ENCODE results near the gene USPL1. TPM values are rescaled to one million over a fixed set of nuclear protein-coding genes. Genes with fewer than 3 reads are reported as not detected.

USPL1 gene
- total RNA-seq, 1 experiment from 2014 or later = 11.8 TPM

DNA sequence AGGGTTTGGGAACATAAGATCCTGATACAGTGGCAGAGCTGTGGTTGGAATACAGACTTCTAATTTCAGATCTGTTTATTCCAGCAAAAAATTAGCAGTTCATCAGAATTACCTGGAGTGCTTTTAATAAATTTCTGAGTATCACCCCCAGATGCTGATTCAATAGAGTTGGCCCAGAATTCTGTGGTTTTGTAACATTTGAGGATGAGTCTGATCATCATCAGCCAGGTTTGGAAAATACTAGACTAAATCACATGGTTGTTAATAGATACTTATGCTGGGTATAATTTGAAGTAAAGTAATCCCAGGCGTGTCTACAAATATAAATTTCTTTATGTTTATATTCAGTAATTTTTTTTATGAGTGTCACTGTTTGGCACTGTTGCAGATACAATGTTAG, 4.8 kb downstream of the USPL1 start:
- BruUV-seq (replicated peaks) = no TSS peak
- intact Hi-C loops (cut with micrococcal nuclease) = no loop called here

DNA sequence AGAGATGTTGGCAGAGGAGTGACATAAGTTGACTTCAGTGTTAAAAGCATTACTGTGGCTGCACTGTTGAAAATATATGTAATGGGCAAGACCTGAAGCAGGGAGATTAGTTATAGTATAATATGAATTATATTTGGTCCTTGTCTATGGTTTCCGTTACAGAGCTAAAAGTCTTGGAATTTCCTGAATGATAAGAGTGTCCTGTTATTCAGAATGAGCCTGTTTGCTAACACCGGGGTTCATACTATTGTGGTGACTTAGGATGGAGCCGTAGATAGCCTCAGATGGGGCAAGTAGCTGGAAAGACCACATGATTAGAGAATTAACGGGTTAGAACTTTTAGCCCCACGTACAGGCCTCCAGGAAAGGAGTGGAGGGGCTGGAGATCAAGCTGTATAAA, 5.7 kb downstream of the USPL1 start:
- Mint-ChIP-seq H3K4me3 (ENCODE audit: unreplicated experiment) (no peak overlapping the region), H3K36me3 (ENCODE audit: insufficient read depth, unreplicated experiment) (peaks cover 57% of the 10 kb centered on the region), H3K27me3 (ENCODE audit: insufficient read depth, unreplicated experiment) (no peaks in the 10 kb centered on the region), H3K27ac (ENCODE audit: low read depth, unreplicated experiment) (no peak overlapping the region), H3K9me3 (ENCODE audit: unreplicated experiment) (no peaks in the 10 kb centered on the region), H3K4me1 (ENCODE audit: insufficient read depth, unreplicated experiment) (peaks cover 22% of the 10 kb centered on the region)
- BruUV-seq (replicated peaks) = no TSS peak
- no peak for DNase-seq (ENCODE audit: unreplicated experiment)
- intact Hi-C loops (cut with micrococcal nuclease) = no loop called here
- POLR2A ChIA-PET = no interaction called here
- CTCF ChIA-PET = interaction anchor here (1.3 kb wide), 2 partner anchors 34 to 180 kb away, joined by 4 to 5 read pairs; no protein-coding TSS in a partner anchor
- no peak for TF ChIP-seq CTCF (IDR thresholded peaks at IDR 0.05; ENCODE audit: unreplicated experiment)

More for the DNA sequence above, 4.8 kb downstream of the USPL1 start:
- H3K27me3 Mint-ChIP-seq (ENCODE audit: insufficient read depth, unreplicated experiment) = no peaks in the 10 kb centered on the region
- no peak for DNase-seq (ENCODE audit: unreplicated experiment)
- peaks cover 22% of the 10 kb centered on the region for H3K4me1 Mint-ChIP-seq (ENCODE audit: insufficient read depth, unreplicated experiment)
- no peak overlapping the region for H3K27ac Mint-ChIP-seq (ENCODE audit: low read depth, unreplicated experiment)
- no peaks in the 10 kb centered on the region for H3K9me3 Mint-ChIP-seq (ENCODE audit: unreplicated experiment)
- H3K36me3 Mint-ChIP-seq (ENCODE audit: insufficient read depth, unreplicated experiment) = peaks cover 49% of the 10 kb centered on the region
- no peak for TF ChIP-seq CTCF (IDR thresholded peaks at IDR 0.05; ENCODE audit: unreplicated experiment)
- ChIA-PET CTCF (no interaction called here), POLR2A (interaction anchor here (0.5 to 0.7 kb wide), 3 partner anchors 17 to 424 kb away, joined by 3 read pairs; no protein-coding TSS in a partner anchor)
- no peak overlapping the region for H3K4me3 Mint-ChIP-seq (ENCODE audit: unreplicated experiment)

DNA sequence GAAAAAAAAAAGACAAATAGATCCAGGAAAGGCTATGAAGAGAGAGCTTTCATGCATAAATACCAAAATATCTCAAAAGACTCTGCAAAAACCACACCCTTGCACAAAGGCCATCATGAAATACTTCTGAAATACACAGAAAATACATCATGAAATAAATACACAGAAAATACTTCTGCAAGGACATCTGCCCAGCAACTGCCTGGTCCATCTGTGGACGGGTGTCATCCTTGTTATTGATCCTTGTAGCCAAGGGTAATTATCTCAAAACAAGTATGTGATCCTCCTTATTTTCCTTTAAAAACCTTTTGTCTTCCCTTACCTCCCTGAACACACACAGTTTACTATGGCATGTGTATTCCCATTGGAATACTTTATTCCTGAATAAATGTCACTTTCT, 6.9 kb downstream of the USPL1 start:
- no peak overlapping the region for H3K27ac Mint-ChIP-seq (ENCODE audit: low read depth, unreplicated experiment)

GRCh38 chr13:30629527-30629926, 11.8 kb downstream of the USPL1 start:
- no peak overlapping the region for H3K27ac Mint-ChIP-seq (ENCODE audit: low read depth, unreplicated experiment)
- no peak overlapping the region for H3K4me3 Mint-ChIP-seq (ENCODE audit: unreplicated experiment)
- no TSS peak for BruUV-seq (replicated peaks)
- H3K4me1 Mint-ChIP-seq (ENCODE audit: insufficient read depth, unreplicated experiment) = peaks cover 1% of the 10 kb centered on the region
- peaks cover 88% of the 10 kb centered on the region for H3K36me3 Mint-ChIP-seq (ENCODE audit: insufficient read depth, unreplicated experiment)
- POLR2A ChIA-PET = interaction anchor here (0.6 to 3.7 kb wide), 2 partner anchors 12 to 504 kb away, joined by 3 to 20 read pairs; partner anchors contain the start of gene USPL1
- DNase-seq (ENCODE audit: unreplicated experiment) = no peak
- H3K9me3 Mint-ChIP-seq (ENCODE audit: unreplicated experiment) = peaks cover 3% of the 10 kb centered on the region
- intact Hi-C loops (cut with micrococcal nuclease) = no loop called here
- CTCF ChIA-PET = interaction anchor here (1.0 kb wide), 1 partner anchor 11 kb away, joined by 3 read pairs; no protein-coding TSS in a partner anchor
- no peak for TF ChIP-seq CTCF (IDR thresholded peaks at IDR 0.05; ENCODE audit: unreplicated experiment)
- no peaks in the 10 kb centered on the region for H3K27me3 Mint-ChIP-seq (ENCODE audit: insufficient read depth, unreplicated experiment)

More for the DNA sequence above, 6.9 kb downstream of the USPL1 start:
- no peak for DNase-seq (ENCODE audit: unreplicated experiment)
- Mint-ChIP-seq H3K9me3 (ENCODE audit: unreplicated experiment) (no peaks in the 10 kb centered on the region), H3K27me3 (ENCODE audit: insufficient read depth, unreplicated experiment) (no peaks in the 10 kb centered on the region), H3K4me1 (ENCODE audit: insufficient read depth, unreplicated experiment) (peaks cover 20% of the 10 kb centered on the region), H3K36me3 (ENCODE audit: insufficient read depth, unreplicated experiment) (peaks cover 69% of the 10 kb centered on the region), H3K4me3 (ENCODE audit: unreplicated experiment) (no peak overlapping the region)
- CTCF ChIA-PET = interaction anchor here (0.6 to 1.7 kb wide), 3 partner anchors 33 to 492 kb away, joined by 3 to 4 read pairs (median 3); no protein-coding TSS in a partner anchor
- no peak for TF ChIP-seq CTCF (IDR thresholded peaks at IDR 0.05; ENCODE audit: unreplicated experiment)
- intact Hi-C loops (cut with micrococcal nuclease) = no loop called here
- POLR2A ChIA-PET = interaction anchor here (0.7 kb wide), 1 partner anchor 12 kb away, joined by 3 read pairs; no protein-coding TSS in a partner anchor
- BruUV-seq (replicated peaks) = no TSS peak

Measured in MCF 10A (cell line).